Ovary (tissue), 9 donors: Measurements from ENCODE around the gene CILP. TPM values are rescaled to one million over a fixed set of nuclear protein-coding genes. Genes with fewer than 3 reads are reported as not detected.
"Not testable (repeated sequence)": the region's sequence is repeated elsewhere in the genome, so short reads cannot be mapped to it uniquely, and the experiment has no call there.

Experiments
- DNase-seq, 5 donors: peaks; one replicate each; pipeline ENCODE4 v3.0.0-alpha.2; 2019 to 2020
- H3K27ac ChIP-seq, 2 donors: fragments of 200-600 bp; one replicate each; pipeline versions ENCODE4 v1.5.1 to v1.8.0; 2019 to 2022
- H3K27me3 ChIP-seq: fragments of 200-600 bp; one replicate; pipeline ENCODE4 v1.8.0; 2022
- H3K36me3 ChIP-seq: fragments of 200-600 bp; sonication (generic); one replicate; pipeline ENCODE4 v1.5.1; 2019
- H3K4me1 ChIP-seq: one replicate; pipeline ENCODE4 v1.8.1; 2013; ENCODE audit warnings: mild to moderate bottlenecking, moderate library complexity; ENCODE audit not compliant: insufficient read depth
- H3K4me3 ChIP-seq: fragments of 200-600 bp; sonication (generic); one replicate; pipeline ENCODE4 v1.5.1; 2017
- H3K9me3 ChIP-seq, 2 donors: fragments of 200-600 bp in 1 of 2; sonication (generic) in 1 of 2; one replicate each; pipeline versions ENCODE4 v1.5.1 to v1.8.1; 2013 to 2019; ENCODE audit warnings: mild to moderate bottlenecking in 1 of 2, moderate library complexity in 1 of 2
- CTCF ChIP-seq, 3 donors: fragments of 450-650 bp in 2 of 3; fragments of 200-600 bp in 1 of 3; IDR thresholded peaks; one replicate each; pipeline versions ENCODE4 v1.5.1 to v1.8.0; 2016 to 2022; ENCODE audit warnings: antibody characterized with exemption in 3 of 3, mild to moderate bottlenecking in 1 of 3
- EP300 ChIP-seq: sonication (generic); formaldehyde crosslinking; IDR thresholded peaks from one replicate; pipeline ENCODE4 v1.6.1; 2017; ENCODE audit warnings: antibody characterized with exemption
- POLR2A ChIP-seq: fragments of 450-650 bp; IDR thresholded peaks from one replicate; pipeline ENCODE4 v1.6.1; 2017; ENCODE audit warnings: antibody characterized with exemption, mild to moderate bottlenecking, moderate library complexity
- WGBS, 3 donors: extraction: QIAGEN DNeasy Blood & Tissue Kit in 1 of 3; methylation state at CpG; one replicate each; pipeline versions ENCODE4 v1.1.5 to v1.1.7; 2013 to 2017; 5-methylcytosine and 5-hydroxymethylcytosine counted together
- intact Hi-C, 4 donors: fragments of 100-400 bp; cut with DNase I; formaldehyde crosslinking; loops; one replicate each; pipeline versions ENCODE4 v1.11.0 to v1.15.1; 2022 to 2023
- polyA plus RNA-seq, 2 donors: library from polyadenylated mRNA; stranded (reverse); fragments of 200-250 nt in 1 of 2; fragments of 350-450 nt in 1 of 2; fragmentation: Illumina TruSeq in 1 of 2; extraction: RNeasy Lipid Tissue Mini Kit (QIAGEN cat#74804) in 1 of 2; gene quantifications; one replicate each; pipeline ENCODE4 v1.2.3, GENCODE V29; 2013 to 2014
- total RNA-seq, 7 donors: library from RNA; depleted of rRNA in 2 of 7; stranded (reverse); fragments of >200 nt in 2 of 7; fragmentation: NEBNext Ultra II Directional in 3 of 7; extraction: Animal tissue kit (Norgen Biotek cat#: 25700) in 3 of 7; gene quantifications; one replicate each; pipeline versions ENCODE4 v1.1.0 to v1.2.4, GENCODE V29; 2016 to 2023
- donor health status: DM: no; HTN: no; CAD: no; lungs with moderate emphysema.
- donor health status: DM: no; HTN: no; CAD: no.
- donor health status: Bipolar disorder and iron deficiency.
- donor health status: DM: yes; HTN: yes; CAD: no.
- donor health status: DM: no; HTN: no; CAD: no.
- donor health status: DM: yes; HTN: yes; CAD: no.

Gene CILP
- total and polyA plus RNA-seq, 9 donors = 1.2 to 34.1 (median 4.6) TPM

DNA sequence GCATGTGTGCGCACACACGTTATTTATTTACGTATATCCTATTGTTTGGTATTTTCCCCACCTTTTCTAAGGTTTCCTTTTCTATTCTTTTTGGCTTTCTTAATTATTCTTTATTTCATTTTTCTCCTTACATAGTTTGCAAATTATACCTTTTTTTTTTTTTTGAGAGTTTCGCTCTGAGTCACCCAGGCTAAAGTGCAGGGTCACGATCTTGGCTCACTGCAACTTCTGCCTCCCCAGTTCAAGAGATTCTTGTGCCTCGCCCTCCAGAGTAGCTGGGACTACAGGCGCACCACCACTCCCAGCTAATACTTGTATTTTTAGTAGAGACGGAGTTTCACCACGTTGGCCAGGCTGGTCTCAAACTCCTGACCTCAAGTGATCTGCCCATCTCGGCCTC is 20.0 kb upstream of the CILP start:
- 92 to 93% (median 93%) methylated on average over 10 of the region's 10 CpGs for WGBS, 3 donors
- TF ChIP-seq CTCF (IDR thresholded peaks at IDR 0.05) (no peak), POLR2A (no peak), EP300 (no peak)
- H3K27ac ChIP-seq = no peak overlapping the region
- no peaks in the 10 kb centered on the region for H3K9me3 ChIP-seq
- no peak overlapping the region for H3K4me3 ChIP-seq
- no peaks in the 10 kb centered on the region for H3K27me3 ChIP-seq
- H3K36me3 ChIP-seq = no peaks in the 10 kb centered on the region
- intact Hi-C loops = no loop called here
- no peak for DNase-seq
- H3K4me1 ChIP-seq = no peaks in the 10 kb centered on the region

GRCh38 chr15:65226901-65227300 is 15.6 kb upstream of the CILP start:
- WGBS, 3 donors = 86 to 100% (median 90%) methylated on average over 2 to 4 of the region's 10 CpGs
- H3K9me3 ChIP-seq, H3K27me3 ChIP-seq, H3K27ac ChIP-seq, H3K4me1 ChIP-seq, DNase-seq, intact Hi-C loops, H3K36me3 ChIP-seq, H3K4me3 ChIP-seq: not testable (repeated sequence)

GRCh38 chr15:65226221-65226620 is 14.9 kb upstream of the CILP start:
- TF ChIP-seq EP300 = no peak
- WGBS, 3 donors = 96 to 98% (median 97%) methylated on average over 3 of the region's 3 CpGs
- H3K4me1 ChIP-seq = no peaks in the 10 kb centered on the region
- no peaks in the 10 kb centered on the region for H3K9me3 ChIP-seq
- no peak overlapping the region for H3K27ac ChIP-seq
- no peaks in the 10 kb centered on the region for H3K27me3 ChIP-seq
- H3K4me3 ChIP-seq = no peak overlapping the region
- intact Hi-C loops = no loop called here
- H3K36me3 ChIP-seq = no peaks in the 10 kb centered on the region
- no peak for DNase-seq

- intact Hi-C loops = no loop called here
- TF ChIP-seq CTCF (IDR thresholded peaks at IDR 0.05) (no peak), EP300 (no peak), POLR2A (no peak)
- H3K36me3 ChIP-seq = no peaks in the 10 kb centered on the region
- WGBS, 3 donors = 89 to 96% (median 92%) methylated on average over 6 of the region's 6 CpGs
- DNase-seq = no peak
- H3K9me3 ChIP-seq = no peaks in the 10 kb centered on the region
- no peak overlapping the region for H3K4me3 ChIP-seq
- H3K4me1 ChIP-seq = no peaks in the 10 kb centered on the region
- no peak overlapping the region for H3K27ac ChIP-seq
- no peaks in the 10 kb centered on the region for H3K27me3 ChIP-seq
Observed at GRCh38 chr15:65223996-65224395, 12.7 kb upstream of the CILP start.

- no peaks in the 10 kb centered on the region for H3K27me3 ChIP-seq
- WGBS, 3 donors = 84 to 91% (median 85%) methylated on average over 4 of the region's 4 CpGs
- TF ChIP-seq EP300 = no peak
- TF ChIP-seq POLR2A = no peak
- TF ChIP-seq CTCF (IDR thresholded peaks at IDR 0.05) = no peak
Observed at GRCh38 chr15:65222891-65223290, 11.6 kb upstream of the CILP start.

DNA sequence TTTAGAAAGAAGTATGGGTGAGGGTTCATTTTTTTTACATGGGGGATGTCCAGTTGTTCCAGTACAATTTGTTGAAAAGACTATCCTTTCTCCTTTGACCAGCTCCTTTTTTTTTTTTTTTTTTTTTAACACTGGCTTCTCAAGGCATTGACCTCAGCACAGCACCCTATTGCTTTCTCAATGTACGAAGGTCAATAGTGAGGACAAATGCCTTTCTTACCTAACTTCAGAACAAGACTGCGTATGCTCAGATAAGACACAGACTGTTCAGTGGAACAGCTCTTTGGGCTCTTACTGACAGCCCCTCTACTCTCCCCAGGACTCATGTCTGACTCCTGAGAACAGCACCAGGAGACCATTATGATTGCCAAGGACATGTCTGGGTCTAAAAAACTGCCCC is 10.4 kb upstream of the CILP start:
- intact Hi-C loops = no loop called here
- Histone ChIP-seq H3K4me3 (no peak overlapping the region), H3K9me3 (no peaks in the 10 kb centered on the region), H3K27ac (no peak overlapping the region), H3K36me3 (no peaks in the 10 kb centered on the region), H3K4me1 (no peaks in the 10 kb centered on the region), H3K27me3 (no peaks in the 10 kb centered on the region)
- TF ChIP-seq POLR2A = no peak
- no peak for TF ChIP-seq CTCF (IDR thresholded peaks at IDR 0.05)
- TF ChIP-seq EP300 = no peak
- 81 to 91% (median 89%) methylated on average over 2 of the region's 2 CpGs for WGBS, 3 donors
- DNase-seq = no peak

More at GRCh38 chr15:65222891-65223290, 11.6 kb upstream of the CILP start:
- no peaks in the 10 kb centered on the region for H3K4me1 ChIP-seq
- H3K4me3 ChIP-seq = no peak overlapping the region
- DNase-seq = no peak
- H3K27ac ChIP-seq = no peak overlapping the region
- H3K9me3 ChIP-seq = no peaks in the 10 kb centered on the region
- intact Hi-C loops = no loop called here
- H3K36me3 ChIP-seq = no peaks in the 10 kb centered on the region
